H7 (cell line): Measurements from ENCODE around the gene NCBP3. TPM values are rescaled to one million over a fixed set of nuclear protein-coding genes. Genes with fewer than 3 reads are reported as not detected.

Experiments used
- DNase-seq: peaks from one replicate; pipeline ENCODE4 v3.0.0; 2012
- H3K27me3 ChIP-seq: 2 replicates; pipeline ENCODE4 v1.6.0; 2011; ENCODE audit warnings: mild to moderate bottlenecking, low read length; ENCODE audit not compliant: control insufficient read depth, insufficient read depth
- H3K36me3 ChIP-seq: replicated peaks from 2 replicates; pipeline ENCODE4 v1.5.1; 2011; ENCODE audit warnings: low read length; ENCODE audit not compliant: control insufficient read depth, insufficient read depth
- H3K4me3 ChIP-seq: 2 replicates; pipeline ENCODE4 v1.5.1; 2011; ENCODE audit warnings: low read depth, mild to moderate bottlenecking, control low read depth, low read length, moderate library complexity; ENCODE audit not compliant: insufficient read depth
- total RNA-seq: library from RNA; depleted of rRNA; stranded (reverse); fragments of >200 nt; shearing (Covaris generic); gene quantifications from 2 replicates; pipeline ENCODE4 v1.2.3, GENCODE V29; 2014; rRNA removed

NCBP3 gene
- total RNA-seq, 1 experiment from 2014 or later: 17.5 TPM

GRCh38 chr17:3761918-3762380 lies 84.1 kb downstream of the NCBP3 start:
- no peak overlapping the region for H3K4me3 ChIP-seq
- H3K27me3 ChIP-seq: no peaks in the 10 kb centered on the region
- no peaks in the 10 kb centered on the region for H3K36me3 ChIP-seq
- DNase-seq: no peak

- Histone ChIP-seq H3K4me3 (no peak overlapping the region), H3K36me3 (no peaks in the 10 kb centered on the region), H3K27me3 (no peaks in the 10 kb centered on the region)
- DNase-seq: peak; percentile 28
Observed at GRCh38 chr17:3761036-3761917, 84.8 kb downstream of the NCBP3 start.

GRCh38 chr17:3759597-3760216 lies 86.3 kb downstream of the NCBP3 start:
- peak; percentile 24 for DNase-seq
- no peaks in the 10 kb centered on the region for H3K36me3 ChIP-seq
- H3K27me3 ChIP-seq: no peaks in the 10 kb centered on the region
- no peak overlapping the region for H3K4me3 ChIP-seq

- H3K27me3 ChIP-seq: no peaks in the 10 kb centered on the region
- H3K36me3 ChIP-seq: no peaks in the 10 kb centered on the region
- no peak for DNase-seq
- peak overlapping the region; percentile 58 for H3K4me3 ChIP-seq
Observed at GRCh38 chr17:3755335-3756030, 90.6 kb downstream of the NCBP3 start.

- H3K36me3 ChIP-seq: no peaks in the 10 kb centered on the region
- peak; percentile 99 for DNase-seq
- peak overlapping the region; percentile 58 for H3K4me3 ChIP-seq
- no peaks in the 10 kb centered on the region for H3K27me3 ChIP-seq
Observed at GRCh38 chr17:3754458-3755334, 91.3 kb downstream of the NCBP3 start.

- no peak overlapping the region for H3K4me3 ChIP-seq
- H3K27me3 ChIP-seq: no peaks in the 10 kb centered on the region
- H3K36me3 ChIP-seq: no peaks in the 10 kb centered on the region
- no peak for DNase-seq
Observed at GRCh38 chr17:3754066-3754457, 92.0 kb downstream of the NCBP3 start.

- Histone ChIP-seq H3K4me3 (no peak overlapping the region), H3K36me3 (no peaks in the 10 kb centered on the region), H3K27me3 (no peaks in the 10 kb centered on the region)
- no peak for DNase-seq
Observed at GRCh38 chr17:3753624-3754023, 92.4 kb downstream of the NCBP3 start.

Other genes starting within 250 kb of the NCBP3 start
- gene TRPV1, start 236.8 kb downstream of the NCBP3 start, total RNA-seq: 3.0 and 3.1 TPM in 2 replicates
- gene SHPK, start 210.0 kb downstream of the NCBP3 start, total RNA-seq: 22.9 and 27.0 TPM in 2 replicates
- gene CTNS, start 209.5 kb downstream of the NCBP3 start, total RNA-seq: 9.6 and 17.9 TPM in 2 replicates
- gene TAX1BP3, start 177.7 kb downstream of the NCBP3 start, total RNA-seq: 116 and 122 TPM in 2 replicates
- 41.6 and 48.5 TPM in 2 replicates for gene EMC6, start 177.4 kb downstream of the NCBP3 start, total RNA-seq
- 2.3 and 2.7 TPM in 2 replicates for gene P2RX5, start 150.1 kb downstream of the NCBP3 start, total RNA-seq
- gene HASPIN, start 122.3 kb downstream of the NCBP3 start, total RNA-seq: 34.2 and 39.1 TPM in 2 replicates
- gene ITGAE, start 45.1 kb downstream of the NCBP3 start, total RNA-seq: 28.8 and 34.7 TPM in 2 replicates
- 6.0 and 6.7 TPM in 2 replicates for gene CAMKK1, start 46.8 kb upstream of the NCBP3 start, total RNA-seq
- gene P2RX1, start 70.2 kb upstream of the NCBP3 start, total RNA-seq: 0.10 and 0.33 TPM in 2 replicates
- 5.7 and 5.8 TPM in 2 replicates for gene ATP2A3, start 118.2 kb upstream of the NCBP3 start, total RNA-seq